22Rv1 (cell line): ENCODE results near the gene PPA2.

Experiments
- CTCF ChIP-seq: fragments of 450-650 bp; IDR thresholded peaks from 2 replicates; pipeline ENCODE4 v1.5.1; 2017; ENCODE audit warnings: mild to moderate bottlenecking
- ZFX ChIP-seq: fragments of 450-650 bp; IDR thresholded peaks from 2 replicates; pipeline ENCODE4 v1.6.1; 2017; ENCODE audit warnings: antibody characterized with exemption, borderline replicate concordance

GRCh38 chr4:105432438-105432837 is 41.4 kb downstream of the PPA2 start:
- TF ChIP-seq CTCF: no peak
- no peak for TF ChIP-seq ZFX
